H1 (cell line): ENCODE results near the gene TP53I11. TPM values are rescaled to one million over a fixed set of nuclear protein-coding genes. Genes with fewer than 3 reads are reported as not detected.
A peak's percentile ranks its signal among the peaks of the same experiment; 100 is the strongest.

Experiments
- CTCF ChIA-PET: fragments of 300-600 bp; sonication (Branson Sonifier 250); formaldehyde crosslinking; loops from one replicate; lab custom pipeline; 2021; ENCODE audit not compliant: partially characterized antibody; lab: Charles Lee
- POLR2A ChIA-PET: fragments of 300-600 bp; sonication (Branson Sonifier 250); formaldehyde crosslinking; loops from one replicate; lab custom pipeline; 2021; ENCODE audit warnings: inconsistent platforms; ENCODE audit not compliant: partially characterized antibody; lab: Charles Lee
- DNase-seq, 2 experiments: peaks; one replicate each; pipeline versions ENCODE4 v3.0.0 to v3.0.0-alpha.2; 2010 to 2022; ENCODE audit warnings: low spot score in 2 of 2, low read depth in 1 of 2, mixed read lengths in 1 of 2
- FAIRE-seq: peaks from 2 replicates; lab custom pipeline; 2011; peaks lifted over from hg19 to GRCh38; lab: Jason Lieb, UNC
- H2AFZ ChIP-seq: 2 replicates; pipeline ENCODE4 v1.8.1; 2012; ENCODE audit warnings: low read length, inconsistent platforms
- H2AK5ac ChIP-seq: 2 replicates; pipeline ENCODE4 v1.6.1; 2013; ENCODE audit warnings: low read depth, low read length
- H2BK120ac ChIP-seq: replicated peaks from 2 replicates; pipeline ENCODE3; 2013; ENCODE audit warnings: low read depth, low read length, inconsistent platforms
- H2BK12ac ChIP-seq: 2 replicates; pipeline ENCODE4 v1.6.1; 2013; ENCODE audit warnings: low read depth, low read length
- H2BK15ac ChIP-seq: 2 replicates; pipeline ENCODE4 v1.6.1; 2013; ENCODE audit warnings: low read length
- H2BK20ac ChIP-seq: 2 replicates; pipeline ENCODE4 v1.6.1; 2013; ENCODE audit warnings: low read length
- H2BK5ac ChIP-seq: 2 replicates; pipeline ENCODE4 v1.6.1; 2013; ENCODE audit warnings: low read depth, low read length
- H3K14ac ChIP-seq: 2 replicates; pipeline ENCODE4 v1.6.1; 2013; ENCODE audit warnings: inconsistent platforms; ENCODE audit not compliant: insufficient read length
- H3K18ac ChIP-seq: 2 replicates; pipeline ENCODE4 v1.6.1; 2013; ENCODE audit warnings: low read length; ENCODE audit errors: extremely low read depth
- H3K23ac ChIP-seq: 2 replicates; pipeline ENCODE4 v1.6.1; 2013; ENCODE audit warnings: inconsistent platforms; ENCODE audit not compliant: insufficient read length
- H3K23me2 ChIP-seq: 2 replicates; pipeline ENCODE4 v1.6.1; 2013; ENCODE audit warnings: low read depth, low read length
- H3K27ac ChIP-seq: 2 replicates; pipeline ENCODE4 v1.6.1; 2011; ENCODE audit warnings: low read depth, low read length, inconsistent platforms
- H3K27me3 ChIP-seq, 4 experiments: replicated peaks in 1 of 4; 1 replicate in 1 of 4; 2 replicates in 3 of 4; pipeline versions ENCODE4 v1.6.1 to v1.8.1; 2011 to 2013; ENCODE audit warnings: low read length in 3 of 4, mild to moderate bottlenecking in 3 of 4, inconsistent platforms in 2 of 4, mixed read lengths in 2 of 4, moderate library complexity in 1 of 4; ENCODE audit not compliant: control insufficient read depth in 3 of 4, insufficient read depth in 3 of 4; ENCODE audit errors: extremely low read depth in 1 of 4
- H3K36me3 ChIP-seq, 4 experiments: 2 replicates each; pipeline versions ENCODE4 v1.6.1 to v1.8.1; 2011 to 2013; ENCODE audit warnings: mild to moderate bottlenecking in 4 of 4, low read length in 3 of 4, moderate library complexity in 2 of 4, control low read depth in 1 of 4, inconsistent platforms in 1 of 4; ENCODE audit not compliant: insufficient read depth in 4 of 4, control insufficient read depth in 2 of 4
- H3K4ac ChIP-seq: replicated peaks from 2 replicates; pipeline ENCODE3; 2013; ENCODE audit warnings: low read length, low read depth, mixed read lengths, inconsistent platforms; ENCODE audit not compliant: insufficient read length
- H3K4me1 ChIP-seq, 4 experiments: replicated peaks in 1 of 4; 1 replicate in 1 of 4; 2 replicates in 3 of 4; pipeline versions ENCODE4 v1.6.1 to v1.8.1; 2011 to 2013; ENCODE audit warnings: low read length in 3 of 4, inconsistent platforms in 2 of 4, mixed read lengths in 1 of 4; ENCODE audit not compliant: insufficient read depth in 4 of 4, control insufficient read depth in 3 of 4
- H3K4me2 ChIP-seq, 2 experiments: 2 replicates each; pipeline versions ENCODE4 v1.6.1 to v1.8.1; 2011 to 2013; ENCODE audit warnings: low read depth in 2 of 2, low read length in 2 of 2, control low read depth in 1 of 2, inconsistent platforms in 1 of 2, mild to moderate bottlenecking in 1 of 2; ENCODE audit not compliant: insufficient read depth in 1 of 2
- H3K4me3 ChIP-seq, 4 experiments: fragments of 200-600, 300-600 bp in 1 of 4; sonication (generic), shearing (Covaris generic), sonication (Bioruptor Twin) in 1 of 4; 2 replicates each; pipeline versions ENCODE4 v1.5.1 to v1.8.1; 2011 to 2016; ENCODE audit warnings: low read length in 4 of 4, low read depth in 3 of 4, control low read depth in 2 of 4, inconsistent platforms in 2 of 4, mild to moderate bottlenecking in 2 of 4, mixed read lengths in 1 of 4, moderate library complexity in 1 of 4; ENCODE audit not compliant: insufficient read depth in 2 of 4; ENCODE audit errors: extremely low read depth in 1 of 4
- H3K56ac ChIP-seq: replicated peaks from 2 replicates; pipeline ENCODE3; 2013; ENCODE audit warnings: low read depth, mild to moderate bottlenecking, mixed read lengths, low read length, inconsistent platforms; ENCODE audit not compliant: insufficient read length
- H3K79me1 ChIP-seq: 2 replicates; pipeline ENCODE4 v1.6.1; 2013; ENCODE audit warnings: low read depth, low read length, control low read depth
- H3K79me2 ChIP-seq, 2 experiments: 2 replicates each; pipeline versions ENCODE4 v1.6.1 to v1.8.1; 2012 to 2013; ENCODE audit warnings: low read length in 2 of 2, mild to moderate bottlenecking in 2 of 2, inconsistent platforms in 1 of 2; ENCODE audit not compliant: insufficient read depth in 2 of 2, control insufficient read depth in 1 of 2
- H3K9ac ChIP-seq, 4 experiments: replicated peaks in 1 of 4; 1 replicate in 1 of 4; 2 replicates in 3 of 4; pipeline versions ENCODE4 v1.6.1 to v1.8.1; 2011 to 2013; ENCODE audit warnings: low read depth in 3 of 4, low read length in 3 of 4, control low read depth in 2 of 4, mild to moderate bottlenecking in 2 of 4, moderate library complexity in 2 of 4, inconsistent platforms in 1 of 4; ENCODE audit errors: extremely low read depth in 1 of 4
- H3K9me3 ChIP-seq, 2 experiments: 2 replicates each; pipeline versions ENCODE4 v1.6.1 to v1.8.1; 2012 to 2013; ENCODE audit warnings: mild to moderate bottlenecking in 2 of 2, moderate library complexity in 2 of 2, control low read depth in 1 of 2, inconsistent platforms in 1 of 2, low read depth in 1 of 2, low read length in 1 of 2, mixed read lengths in 1 of 2; ENCODE audit not compliant: insufficient read depth in 2 of 2
- H4K20me1 ChIP-seq, 2 experiments: replicated peaks in 1 of 2; 2 replicates each; pipeline versions ENCODE3 to v1.8.1; 2011 to 2013; ENCODE audit warnings: inconsistent platforms in 2 of 2, low read length in 2 of 2, mild to moderate bottlenecking in 1 of 2; ENCODE audit not compliant: insufficient read depth in 2 of 2, control insufficient read depth in 1 of 2
- H4K5ac ChIP-seq: 2 replicates; pipeline ENCODE4 v1.6.1; 2013; ENCODE audit warnings: low read length, low read depth, mixed read lengths, inconsistent platforms; ENCODE audit not compliant: insufficient read length
- H4K8ac ChIP-seq: 2 replicates; pipeline ENCODE4 v1.8.0; 2013; ENCODE audit warnings: mild to moderate bottlenecking, moderate library complexity, low read length, inconsistent platforms; ENCODE audit not compliant: insufficient read depth; ENCODE audit errors: extremely low read depth
- H4K91ac ChIP-seq: replicated peaks from 2 replicates; pipeline ENCODE3; 2013; ENCODE audit warnings: low read length, mixed read lengths, inconsistent platforms; ENCODE audit not compliant: insufficient read length
- ASH2L ChIP-seq: fragments of 200-600, 300-600 bp; sonication (generic); IDR thresholded peaks from one replicate; pipeline ENCODE4 v1.7.1; 2017; ENCODE audit warnings: low read length
- BCL11A ChIP-seq, 2 experiments: IDR thresholded peaks; one replicate each; pipeline ENCODE4 v1.6.1; 2011; ENCODE audit warnings: low read depth in 2 of 2, low read length in 2 of 2, mild to moderate bottlenecking in 2 of 2
- CBX5 ChIP-seq: fragments of 300-800, 300-1000 bp; sonication (generic); IDR thresholded peaks from 2 replicates; pipeline ENCODE4 v1.7.1; 2016; ENCODE audit warnings: antibody characterized with exemption, low read length, low read depth
- EGR1 ChIP-seq: IDR thresholded peaks from 2 replicates; pipeline ENCODE4 v1.6.1; 2011; ENCODE audit warnings: low read depth, low read length, borderline replicate concordance
- EZH2 ChIP-seq: fragments of 200-600 bp; sonication (generic); IDR thresholded peaks from 2 replicates; pipeline ENCODE4 v1.7.1; 2012; ENCODE audit warnings: low read depth, mild to moderate bottlenecking, moderate library complexity, low read length, inconsistent platforms; ENCODE audit not compliant: severe bottlenecking
- NANOG ChIP-seq: IDR thresholded peaks from 2 replicates; pipeline ENCODE4 v1.6.1; 2011; ENCODE audit warnings: low read length, low read depth, mild to moderate bottlenecking, inconsistent platforms; ENCODE audit not compliant: insufficient read depth, poor library complexity, severe bottlenecking
- POLR2AphosphoS5 ChIP-seq: IDR thresholded peaks from 2 replicates; pipeline ENCODE4 v1.6.1; 2011; ENCODE audit warnings: low read depth, low read length
- RAD21 ChIP-seq, 2 experiments: IDR thresholded peaks in 1 of 2; conservative IDR thresholded peaks in 1 of 2; 2 replicates each; pipeline ENCODE4 v1.6.1; 2011; ENCODE audit warnings: low read depth in 2 of 2, low read length in 2 of 2, improper control_type of control experiment in 1 of 2, inconsistent platforms in 1 of 2, mild to moderate bottlenecking in 1 of 2, moderate library complexity in 1 of 2
- SP4 ChIP-seq: IDR thresholded peaks from 2 replicates; pipeline ENCODE4 v1.6.1; 2012; ENCODE audit warnings: low read length, inconsistent platforms
- YY1 ChIP-seq: IDR thresholded peaks from 2 replicates; pipeline ENCODE4 v1.6.1; 2011; ENCODE audit warnings: low read depth, mild to moderate bottlenecking, low read length
- WGBS, 2 experiments: shearing (Covaris generic) in 1 of 2; methylation state at CpG; one replicate each; pipeline versions ENCODE4 v1.1.6 to v1.1.7; 2013 to 2015; ENCODE audit warnings: low lambda C conversion rate in 2 of 2, mixed read lengths in 2 of 2, inconsistent platforms in 1 of 2, low coverage in 1 of 2, missing lambda C conversion rate in 1 of 2; ENCODE audit not compliant: insufficient replicate concordance in 2 of 2, insufficient coverage in 1 of 2, insufficient read length in 1 of 2; ENCODE audit errors: extremely low coverage in 1 of 2, missing lambda C conversion rate in 1 of 2; 5-methylcytosine and 5-hydroxymethylcytosine counted together
- polyA plus RNA-seq, 7 experiments: library from polyadenylated mRNA; depleted of rRNA in 3 of 7; stranded (reverse) in 5 of 7; unstranded in 2 of 7; fragments of >200 nt in 5 of 7; fragments of 200-250 nt in 2 of 7; gene quantifications; 1 replicate in 5 of 7; 2 replicates in 1 of 7; 4 replicates in 1 of 7; pipeline versions ENCODE4 v1.2.1 to v1.2.3, GENCODE V29; 2011 to 2013; ENCODE audit warnings: missing spikeins in 2 of 7, mixed read lengths in 2 of 7
- total RNA-seq: library from RNA; stranded (reverse); fragmentation: NEBNext Ultra II Directional; extraction: Animal tissue kit (Norgen Biotek cat#: 25700); gene quantifications from 2 replicates; pipeline ENCODE4 v1.2.1, GENCODE V29; 2021

TP53I11 gene
- total and polyA plus RNA-seq, 2 of the 8 experiments (the other 6 are each of a cell fraction or from before 2014, with no cell fraction given), result 34.0 to 46.3 TPM

- Histone ChIP-seq H4K8ac (no peak overlapping the region), H3K14ac (no peak overlapping the region), H3K4ac (no peak overlapping the region), H3K23me2 (no peaks in the 10 kb centered on the region), H3K9ac (no peak overlapping the region), H2AK5ac (no peak overlapping the region), H3K36me3 (no peaks in the 10 kb centered on the region; a peak in 1 of 8 replicates), H3K79me2 (no peaks in the 10 kb centered on the region), H4K5ac (no peak overlapping the region), H2BK12ac (no peak overlapping the region), H2BK20ac (no peak overlapping the region), H4K20me1 (no peaks in the 10 kb centered on the region), H2AFZ (no peak overlapping the region), H3K9me3 (no peaks in the 10 kb centered on the region), H3K56ac (no peak overlapping the region), H3K18ac (0 out of 2 replicates have a peak overlapping the region, but pooled peaks have one; percentile 29), H2BK15ac (no peak overlapping the region), H3K4me3 (no peak overlapping the region), H3K27me3 (peaks cover 0 to 4% (median 1%) of the 10 kb centered on the region in 4 experiments; a peak in 3 of 7 replicates), H2BK5ac (no peak overlapping the region), H3K4me2 (peak overlapping the region; percentile 11 to 26; a peak in 1 of 4 replicates), H3K79me1 (no peaks in the 10 kb centered on the region), H2BK120ac (no peak overlapping the region), H4K91ac (no peak overlapping the region), H3K4me1 (peaks cover 14 to 39% (median 25%) of the 10 kb centered on the region in 4 experiments), H3K23ac (no peak overlapping the region), H3K27ac (no peak overlapping the region)
- ChIA-PET CTCF (interaction anchor here (0.7 to 4.1 kb wide), 21 partner anchors 10 to 330 kb away, joined by 3 to 26 read pairs (median 4); no protein-coding TSS in a partner anchor), POLR2A (interaction anchor here (1.0 kb wide), 1 partner anchor 146 kb away, joined by 3 read pairs; no protein-coding TSS in a partner anchor)
- TF ChIP-seq YY1 (0 out of 2 replicates have a peak, but pooled peaks have one; percentile 19), SP4 (no peak), EGR1 (0 out of 2 replicates have a peak, but pooled peaks have one; percentile 39), POLR2AphosphoS5 (no peak), CBX5 (no peak), NANOG (no peak), ASH2L (peak; percentile 45), RAD21 (IDR thresholded peaks at IDR 0.05 in 1 of 2, conservative IDR thresholded peaks at IDR 0.05 in 1 of 2; ENCODE audit: low read depth in 2 of 2, low read length in 2 of 2) (peak; percentile 11 to 28; a peak in 2 of 4 replicates), BCL11A (IDR thresholded peaks at IDR 0.05; ENCODE audit: low read depth in 2 of 2, low read length in 2 of 2) (no peak), EZH2 (no peak)
- FAIRE-seq (no peak), DNase-seq (no peak)
- 53% methylated on average over 3 of the region's 3 CpGs; no CpG with 5 or more reads in 1 of the 2 experiments for WGBS, 2 experiments
These were observed 63.0 kb downstream of the TP53I11 start for GRCh38 chr11:44887636-44888035.
